H9 (cell line): ENCODE data around the gene FLNC. TPM values are rescaled to one million over a fixed set of nuclear protein-coding genes. Genes with fewer than 3 reads are reported as not detected.

Experiments
- DNase-seq: peaks from one replicate; pipeline ENCODE4 v3.0.0-alpha.2; 2017
- H2AFZ ChIP-seq: one replicate; pipeline ENCODE4 v1.6.1; 2013; ENCODE audit warnings: mild to moderate bottlenecking, low read length, control low read depth, moderate library complexity
- H2AK5ac ChIP-seq: 2 replicates; pipeline ENCODE4 v1.6.1; 2013; ENCODE audit warnings: low read length, control low read depth, mixed read lengths; ENCODE audit not compliant: insufficient read length
- H2BK120ac ChIP-seq: one replicate; pipeline ENCODE4 v1.6.1; 2013; ENCODE audit warnings: low read depth, mild to moderate bottlenecking, low read length, control low read depth, inconsistent platforms; ENCODE audit not compliant: poor library complexity, severe bottlenecking
- H2BK12ac ChIP-seq: 2 replicates; pipeline ENCODE4 v1.6.1; 2013; ENCODE audit warnings: low read length, control low read depth, mixed read lengths, low read depth; ENCODE audit not compliant: insufficient read length
- H2BK15ac ChIP-seq: 2 replicates; pipeline ENCODE4 v1.6.1; 2013; ENCODE audit warnings: low read depth, low read length, control low read depth
- H2BK20ac ChIP-seq: one replicate; pipeline ENCODE4 v1.6.1; 2013; ENCODE audit warnings: low read depth, mild to moderate bottlenecking, low read length, control low read depth, inconsistent platforms; ENCODE audit not compliant: poor library complexity, severe bottlenecking
- H2BK5ac ChIP-seq: 2 replicates; pipeline ENCODE4 v1.6.1; 2013; ENCODE audit warnings: low read length, control low read depth, mixed read lengths; ENCODE audit not compliant: insufficient read length
- H3K14ac ChIP-seq: 2 replicates; pipeline ENCODE4 v1.6.1; 2013; ENCODE audit warnings: low read length, control low read depth; ENCODE audit not compliant: insufficient read depth
- H3K18ac ChIP-seq: 2 replicates; pipeline ENCODE4 v1.6.1; 2013; ENCODE audit warnings: low read depth, mild to moderate bottlenecking, mixed read lengths, low read length, control low read depth; ENCODE audit not compliant: insufficient read length
- H3K23ac ChIP-seq: 2 replicates; pipeline ENCODE4 v1.6.1; 2013; ENCODE audit warnings: low read length, control low read depth, mixed read lengths, low read depth; ENCODE audit not compliant: insufficient read length
- H3K23me2 ChIP-seq: 2 replicates; pipeline ENCODE4 v1.6.1; 2013; ENCODE audit warnings: low read depth, mild to moderate bottlenecking, mixed read lengths, low read length, control low read depth; ENCODE audit not compliant: insufficient read length, poor library complexity, severe bottlenecking
- H3K27ac ChIP-seq: 2 replicates; pipeline ENCODE4 v1.5.1; 2013; ENCODE audit warnings: low read length, control low read depth, mixed read lengths, low read depth; ENCODE audit not compliant: insufficient read length
- H3K27me3 ChIP-seq: 2 replicates; pipeline ENCODE4 v1.6.1; 2013; ENCODE audit warnings: low read length, control low read depth, inconsistent platforms; ENCODE audit not compliant: insufficient read depth
- H3K4ac ChIP-seq: 2 replicates; pipeline ENCODE4 v1.6.1; 2013; ENCODE audit warnings: low read depth, mild to moderate bottlenecking, control low read depth, inconsistent platforms, low read length, moderate library complexity
- H3K4me1 ChIP-seq: 2 replicates; pipeline ENCODE4 v1.6.1; 2013; ENCODE audit warnings: low read length, control low read depth, inconsistent platforms; ENCODE audit not compliant: insufficient read depth
- H3K4me2 ChIP-seq: 2 replicates; pipeline ENCODE4 v1.6.1; 2013; ENCODE audit warnings: low read length, control low read depth, mixed read lengths; ENCODE audit not compliant: insufficient read length, insufficient read depth
- H3K56ac ChIP-seq: 2 replicates; pipeline ENCODE4 v1.6.1; 2013; ENCODE audit warnings: low read depth, mild to moderate bottlenecking, mixed read lengths, low read length, control low read depth; ENCODE audit not compliant: insufficient read length
- H3K79me1 ChIP-seq: 2 replicates; pipeline ENCODE4 v1.6.1; 2013; ENCODE audit warnings: low read depth, mild to moderate bottlenecking, moderate library complexity, low read length, control low read depth, inconsistent platforms; ENCODE audit not compliant: insufficient read depth, poor library complexity, severe bottlenecking
- H3K79me2 ChIP-seq: 2 replicates; pipeline ENCODE4 v1.6.1; 2013; ENCODE audit warnings: low read length, control low read depth, inconsistent platforms; ENCODE audit not compliant: insufficient read depth
- H3K9ac ChIP-seq: 2 replicates; pipeline ENCODE4 v1.6.1; 2013; ENCODE audit warnings: low read length, control low read depth, mixed read lengths; ENCODE audit not compliant: insufficient read length; ENCODE audit errors: extremely low read depth
- H3K9me3 ChIP-seq: one replicate; pipeline ENCODE4 v1.6.1; 2013; ENCODE audit warnings: low read depth, low read length, inconsistent platforms; ENCODE audit not compliant: control insufficient read depth
- H3T11ph ChIP-seq: one replicate; pipeline ENCODE4 v1.6.1; 2013; ENCODE audit warnings: mild to moderate bottlenecking, low read length, control low read depth, inconsistent platforms
- H4K20me1 ChIP-seq: one replicate; pipeline ENCODE4 v1.6.1; 2013; ENCODE audit not compliant: control insufficient read depth, insufficient read length, insufficient read depth
- H4K5ac ChIP-seq: 2 replicates; pipeline ENCODE4 v1.6.1; 2013; ENCODE audit warnings: low read depth, mild to moderate bottlenecking, mixed read lengths, low read length, control low read depth; ENCODE audit not compliant: insufficient read length
- H4K8ac ChIP-seq: replicated peaks from 2 replicates; pipeline ENCODE4 v1.6.1; 2013; ENCODE audit warnings: low read length, control low read depth, mixed read lengths, low read depth; ENCODE audit not compliant: insufficient read length
- H4K91ac ChIP-seq: 2 replicates; pipeline ENCODE4 v1.6.1; 2013; ENCODE audit warnings: low read depth, mild to moderate bottlenecking, moderate library complexity, mixed read lengths, low read length, control low read depth; ENCODE audit not compliant: insufficient read length
- H3K27ac Mint-ChIP-seq, 3 experiments: 2 replicates in 2 of 3; 3 replicates in 1 of 3; pipeline ENCODE4 v1.8.0; 2020 to 2021; ENCODE audit warnings: mixed read lengths in 3 of 3, mild to moderate bottlenecking in 1 of 3, moderate library complexity in 1 of 3
- H3K27me3 Mint-ChIP-seq: 2 replicates; pipeline ENCODE4 v1.8.0; 2021; ENCODE audit warnings: low read depth, mild to moderate bottlenecking, moderate library complexity, mixed read lengths
- H3K36me3 Mint-ChIP-seq, 3 experiments: 2 replicates in 2 of 3; 3 replicates in 1 of 3; pipeline ENCODE4 v1.8.0; 2020 to 2021; ENCODE audit warnings: low read depth in 3 of 3, mixed read lengths in 3 of 3; ENCODE audit not compliant: insufficient read depth in 1 of 3
- H3K4me1 Mint-ChIP-seq, 2 experiments: 2 replicates each; pipeline ENCODE4 v1.8.0; 2020; ENCODE audit warnings: mixed read lengths in 2 of 2
- H3K4me3 Mint-ChIP-seq, 2 experiments: 2 replicates in 1 of 2; 3 replicates in 1 of 2; pipeline ENCODE4 v1.8.0; 2020 to 2021; ENCODE audit warnings: mild to moderate bottlenecking in 2 of 2, mixed read lengths in 2 of 2, moderate library complexity in 1 of 2
- H3K9me3 Mint-ChIP-seq, 2 experiments: 2 replicates in 1 of 2; 3 replicates in 1 of 2; pipeline ENCODE4 v1.8.0; 2020; ENCODE audit warnings: mild to moderate bottlenecking in 2 of 2, mixed read lengths in 2 of 2, moderate library complexity in 1 of 2
- CTCF ChIP-seq: fragments of 200-600 bp; sonication (generic); conservative IDR thresholded peaks from 3 replicates; pipeline ENCODE4 v1.8.0; 2021; ENCODE audit warnings: antibody characterized with exemption, mild to moderate bottlenecking
- WGBS: extraction: QIAGEN DNeasy Blood & Tissue Kit; methylation state at CpG from one replicate; pipeline ENCODE4 v1.1.7; 2013; ENCODE audit warnings: missing lambda C conversion rate, low lambda C conversion rate, mixed read lengths; ENCODE audit not compliant: insufficient read length; ENCODE audit errors: extremely low coverage; 5-methylcytosine and 5-hydroxymethylcytosine counted together
- total RNA-seq: library from RNA; stranded (reverse); gene quantifications from 2 replicates; pipeline ENCODE4 v1.2.1, GENCODE V29; 2021

Gene FLNC
- total RNA-seq, 1 experiment from 2014 or later = 12.2 TPM

DNA sequence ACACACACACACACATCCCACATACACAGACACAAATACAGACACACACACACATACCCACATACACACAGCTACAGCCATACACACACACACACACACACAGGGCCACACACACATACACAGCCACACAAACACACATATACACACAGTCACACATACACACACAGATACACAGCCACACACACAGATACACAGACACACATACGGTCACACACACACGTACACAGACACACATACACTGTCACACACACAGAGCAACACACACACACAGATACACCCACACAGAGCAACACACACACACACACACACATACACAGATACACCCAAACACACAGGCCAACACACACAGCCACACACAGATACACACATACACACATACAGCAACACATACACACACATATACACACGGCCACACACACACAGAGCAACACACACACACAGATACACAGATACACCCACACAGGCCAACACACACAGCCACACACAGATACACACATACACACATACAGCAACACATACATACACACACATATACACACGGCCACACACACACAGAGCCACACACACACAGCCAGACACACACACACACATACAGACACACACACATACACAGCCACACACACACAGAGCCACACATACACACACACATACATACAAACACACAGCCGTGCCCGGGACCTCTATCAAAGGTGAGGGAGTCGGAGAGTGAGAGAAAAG is 58.0 kb downstream of the FLNC start:
- H4K91ac ChIP-seq = no peak overlapping the region
- H3K9me3 Mint-ChIP-seq = 0 out of 5 replicates have a peak, but pooled peaks cover 0 to 4% of the 10 kb centered on the region in 2 experiments
- H3K4me1 ChIP-seq = no peaks in the 10 kb centered on the region
- no peak overlapping the region for H3K9ac ChIP-seq
- H3T11ph ChIP-seq = no peak overlapping the region
- H4K20me1 ChIP-seq = no peaks in the 10 kb centered on the region
- no peak overlapping the region for H2AFZ ChIP-seq
- no peak overlapping the region for H3K23ac ChIP-seq
- no peak overlapping the region for H3K4me2 ChIP-seq
- no peaks in the 10 kb centered on the region for H3K79me1 ChIP-seq
- H4K5ac ChIP-seq = no peak overlapping the region
- H3K4ac ChIP-seq = no peak overlapping the region
- H3K36me3 Mint-ChIP-seq = peaks cover 0 to 2% (median 0%) of the 10 kb centered on the region in 3 experiments; a peak in 3 of 7 replicates
- no peak overlapping the region; the same call in 1 of the 2 replicates for H3K14ac ChIP-seq
- no peak overlapping the region for H3K4me3 Mint-ChIP-seq
- H3K79me2 ChIP-seq = no peaks in the 10 kb centered on the region
- no peak for TF ChIP-seq CTCF
- no peak overlapping the region for H2AK5ac ChIP-seq
- DNase-seq = no peak
- H3K27me3 ChIP-seq = no peaks in the 10 kb centered on the region
- no peak overlapping the region for H3K27ac ChIP-seq
- no CpG with 5 or more reads among the region's 7 CpGs for WGBS
- H3K27ac Mint-ChIP-seq = no peak overlapping the region
- H2BK120ac ChIP-seq = no peak overlapping the region
- H2BK20ac ChIP-seq = no peak overlapping the region
- no peak overlapping the region for H2BK12ac ChIP-seq
- H3K27me3 Mint-ChIP-seq = peaks cover 10% of the 10 kb centered on the region
- no peaks in the 10 kb centered on the region for H3K9me3 ChIP-seq
- no peak overlapping the region for H3K18ac ChIP-seq
- H3K23me2 ChIP-seq = peaks cover 9% of the 10 kb centered on the region
- H4K8ac ChIP-seq = no peak overlapping the region
- H3K4me1 Mint-ChIP-seq = peaks cover 6 to 8% of the 10 kb centered on the region in 2 experiments; a peak in 3 of 4 replicates
- H2BK15ac ChIP-seq = no peak overlapping the region
- no peak overlapping the region for H3K56ac ChIP-seq
- no peak overlapping the region for H2BK5ac ChIP-seq
